ENCODE results near the gene RNF144B. TPM values are rescaled to one million over a fixed set of nuclear protein-coding genes. Genes with fewer than 3 reads are reported as not detected.
A peak's percentile ranks its signal among the peaks of the same experiment; 100 is the strongest.

Gene RNF144B
- total and polyA plus RNA-seq, 4 donors = 3.3 to 12.0 (median 6.3) TPM

DNA sequence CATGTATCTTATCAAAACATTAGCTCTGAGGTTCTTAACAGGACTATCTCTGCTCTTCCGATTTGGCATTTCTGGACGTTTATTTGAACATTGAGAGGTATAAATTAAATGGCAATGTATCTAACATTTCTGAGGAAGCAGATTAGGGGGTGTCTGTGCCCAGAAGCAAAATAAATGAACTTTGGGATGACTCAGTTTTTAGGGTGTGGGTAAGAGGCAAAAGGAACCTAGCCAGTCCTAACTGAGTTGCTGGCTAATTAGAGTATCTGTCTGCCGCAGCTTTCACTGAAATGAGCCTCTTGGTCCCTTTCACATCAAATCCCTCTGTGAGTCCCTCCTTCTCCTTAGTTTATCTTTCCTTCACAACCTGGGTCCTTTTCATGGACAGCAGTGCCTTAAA lies 1.1 kb downstream of the RNF144B start:
- no CpG with 5 or more reads among the region's 3 CpGs for WGBS (ENCODE audit: insufficient coverage)
- H3K4me1 ChIP-seq (ENCODE audit: control insufficient read depth, insufficient read depth, low read length) = peaks cover 8% of the 10 kb centered on the region

DNA sequence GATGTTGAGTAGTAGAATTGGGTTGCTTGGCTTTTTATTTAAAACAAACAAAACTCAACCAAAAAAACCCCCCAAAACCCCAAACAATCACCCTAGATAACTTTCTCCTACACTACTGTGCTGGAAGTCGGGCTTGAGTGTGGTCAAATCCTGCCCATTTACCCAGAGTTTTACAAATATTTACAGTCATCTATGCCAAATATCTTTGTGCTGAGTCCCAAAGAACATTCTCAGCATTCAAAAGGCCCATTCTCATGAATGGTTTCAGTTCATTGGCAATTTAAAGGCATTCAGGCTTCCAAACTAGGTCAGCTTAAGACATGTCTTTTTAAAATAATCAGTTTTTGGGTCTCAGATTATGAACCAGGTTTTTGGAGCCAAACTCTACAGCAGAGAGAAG lies 1.8 kb downstream of the RNF144B start:
- WGBS (ENCODE audit: insufficient coverage) = 10% methylated on average over 1 of the region's 1 CpG
- H3K4me1 ChIP-seq (ENCODE audit: control insufficient read depth, insufficient read depth, low read length) = peaks cover 8% of the 10 kb centered on the region
- H3K27me3 ChIP-seq (ENCODE audit: control insufficient read depth, insufficient read depth, low read length) = peaks cover 3% of the 10 kb centered on the region
- peak overlapping the region; percentile 55 for H3K4me3 ChIP-seq (ENCODE audit: low read depth, low read length)
- H3K9me3 ChIP-seq (ENCODE audit: control insufficient read depth, insufficient read depth, low read length) = no peaks in the 10 kb centered on the region
- no peaks in the 10 kb centered on the region for H3K36me3 ChIP-seq (ENCODE audit: control insufficient read depth, insufficient read depth, low read length)
- peak in 1 of 6 donors; percentile 51 for DNase-seq (ENCODE audit: low read depth in 4 of 6, low spot score in 6 of 6)
- peak overlapping the region; percentile 49 for H3K27ac ChIP-seq (ENCODE audit: low read depth, low read length)

More for the DNA sequence above, 1.1 kb downstream of the RNF144B start:
- H3K9me3 ChIP-seq (ENCODE audit: control insufficient read depth, insufficient read depth, low read length) = no peaks in the 10 kb centered on the region
- H3K27ac ChIP-seq (ENCODE audit: low read depth, low read length) = peak overlapping the region; percentile 19
- peak overlapping the region; percentile 55 for H3K4me3 ChIP-seq (ENCODE audit: low read depth, low read length)
- no peak for DNase-seq (ENCODE audit: low read depth in 4 of 6, low spot score in 6 of 6)
- H3K27me3 ChIP-seq (ENCODE audit: control insufficient read depth, insufficient read depth, low read length) = peaks cover 3% of the 10 kb centered on the region
- H3K36me3 ChIP-seq (ENCODE audit: control insufficient read depth, insufficient read depth, low read length) = no peaks in the 10 kb centered on the region

DNA sequence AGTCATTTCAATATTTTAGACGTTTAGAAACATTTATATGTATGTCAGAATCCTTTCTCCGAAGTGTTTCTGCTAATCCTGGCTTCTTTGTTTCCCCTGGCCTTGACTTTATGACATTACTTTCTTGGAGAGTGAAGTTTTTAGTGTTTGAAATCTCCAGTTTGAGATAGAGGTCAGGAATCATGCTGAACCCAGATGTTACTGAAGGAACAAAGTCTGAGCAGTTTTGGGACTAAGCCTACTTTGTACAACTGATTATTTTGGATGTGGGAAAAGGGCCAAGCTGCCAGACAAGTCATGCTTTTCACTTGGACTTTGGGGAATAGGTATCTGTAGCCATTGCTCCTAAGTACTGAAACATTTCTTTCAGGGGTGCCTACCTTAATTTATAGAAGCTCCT lies 2.3 kb downstream of the RNF144B start:
- DNase-seq (ENCODE audit: low read depth in 4 of 6, low spot score in 6 of 6) = peak in 1 of 6 donors; percentile 46
- H3K36me3 ChIP-seq (ENCODE audit: control insufficient read depth, insufficient read depth, low read length) = no peaks in the 10 kb centered on the region
- H3K4me1 ChIP-seq (ENCODE audit: control insufficient read depth, insufficient read depth, low read length) = peaks cover 8% of the 10 kb centered on the region
- WGBS (ENCODE audit: insufficient coverage) = no CpG with 5 or more reads among the region's 2 CpGs
- peak overlapping the region; percentile 49 for H3K27ac ChIP-seq (ENCODE audit: low read depth, low read length)
- no peak overlapping the region for H3K4me3 ChIP-seq (ENCODE audit: low read depth, low read length)
- peaks cover 3% of the 10 kb centered on the region for H3K27me3 ChIP-seq (ENCODE audit: control insufficient read depth, insufficient read depth, low read length)
- H3K9me3 ChIP-seq (ENCODE audit: control insufficient read depth, insufficient read depth, low read length) = no peaks in the 10 kb centered on the region

DNA sequence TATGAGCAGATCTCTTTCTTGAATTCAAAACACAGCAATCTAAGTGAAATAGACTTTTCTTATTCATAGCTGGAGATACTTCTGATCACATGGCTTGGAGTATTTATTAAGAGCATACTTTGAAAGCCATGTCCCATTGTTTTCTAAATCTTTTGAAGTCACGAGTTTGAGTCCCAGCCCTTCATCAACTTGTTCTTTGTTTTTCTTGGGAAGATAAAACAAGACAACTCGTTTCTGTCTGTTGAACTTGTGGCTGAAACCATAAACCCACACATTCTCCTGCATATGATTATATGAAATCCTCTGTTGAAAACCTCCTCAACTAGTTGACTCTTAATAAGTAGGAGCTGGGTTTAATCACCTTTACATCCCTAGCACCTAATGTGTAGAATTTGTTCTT lies 3.3 kb downstream of the RNF144B start:
- H3K27ac ChIP-seq (ENCODE audit: low read depth, low read length) = no peak overlapping the region
- H3K36me3 ChIP-seq (ENCODE audit: control insufficient read depth, insufficient read depth, low read length) = no peaks in the 10 kb centered on the region
- H3K4me1 ChIP-seq (ENCODE audit: control insufficient read depth, insufficient read depth, low read length) = peaks cover 8% of the 10 kb centered on the region
- peaks cover 3% of the 10 kb centered on the region for H3K27me3 ChIP-seq (ENCODE audit: control insufficient read depth, insufficient read depth, low read length)
- no CpG with 5 or more reads among the region's 2 CpGs for WGBS (ENCODE audit: insufficient coverage)
- no peak for DNase-seq (ENCODE audit: low read depth in 4 of 6, low spot score in 6 of 6)
- H3K9me3 ChIP-seq (ENCODE audit: control insufficient read depth, insufficient read depth, low read length) = no peaks in the 10 kb centered on the region
- H3K4me3 ChIP-seq (ENCODE audit: low read depth, low read length) = no peak overlapping the region

DNA sequence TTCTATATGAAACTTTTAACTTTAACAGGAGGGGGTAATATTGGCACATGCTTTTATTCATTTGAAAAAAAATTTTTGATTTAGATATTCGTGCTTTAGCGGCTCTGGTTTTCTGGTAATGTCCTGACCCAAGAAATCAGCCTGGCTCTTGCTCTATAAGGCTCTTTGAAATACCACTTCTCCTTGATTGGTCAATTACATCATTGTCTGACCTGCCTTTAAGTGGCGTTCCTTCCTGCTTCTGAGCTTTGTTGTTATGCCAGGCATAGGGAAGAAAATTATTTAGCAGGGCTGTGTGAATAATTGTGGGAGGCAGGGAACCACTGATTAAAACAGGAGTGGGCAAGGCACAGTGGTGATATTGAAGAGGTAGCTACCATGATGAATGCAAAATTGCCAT lies 3.9 kb downstream of the RNF144B start:
- WGBS (ENCODE audit: insufficient coverage) = 90% methylated on average over 3 of the region's 3 CpGs
- Histone ChIP-seq H3K9me3 (ENCODE audit: control insufficient read depth, insufficient read depth, low read length) (no peaks in the 10 kb centered on the region), H3K4me1 (ENCODE audit: control insufficient read depth, insufficient read depth, low read length) (peaks cover 8% of the 10 kb centered on the region), H3K27me3 (ENCODE audit: control insufficient read depth, insufficient read depth, low read length) (peaks cover 3% of the 10 kb centered on the region), H3K27ac (ENCODE audit: low read depth, low read length) (no peak overlapping the region), H3K4me3 (ENCODE audit: low read depth, low read length) (no peak overlapping the region), H3K36me3 (ENCODE audit: control insufficient read depth, insufficient read depth, low read length) (no peaks in the 10 kb centered on the region)
- no peak for DNase-seq (ENCODE audit: low read depth in 4 of 6, low spot score in 6 of 6)

DNA sequence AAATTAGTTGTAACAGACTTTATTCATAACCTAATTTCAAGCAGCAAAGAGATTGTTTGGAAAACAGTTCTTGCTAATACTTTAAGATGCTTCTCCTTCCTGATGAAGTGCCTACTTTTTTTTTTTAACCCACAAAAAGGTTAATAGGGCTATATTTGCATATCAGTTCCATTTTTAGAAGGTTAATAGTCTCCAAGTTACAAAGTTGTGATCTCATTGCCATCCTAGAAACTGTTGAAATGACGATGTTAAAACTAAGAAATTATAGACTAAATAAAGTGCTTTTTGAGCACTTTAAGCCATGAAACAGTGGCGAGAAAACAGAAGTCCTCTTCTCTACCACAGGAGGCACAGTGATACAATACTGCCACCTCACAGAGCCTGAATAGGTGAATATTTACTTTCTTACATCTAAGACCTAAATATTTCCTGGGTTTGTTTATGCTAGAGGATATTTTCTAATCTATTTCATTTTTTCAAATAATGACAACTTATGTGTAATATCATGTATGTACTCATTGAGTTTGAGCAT lies 5.3 kb downstream of the RNF144B start:
- no peak overlapping the region for H3K4me3 ChIP-seq (ENCODE audit: low read depth, low read length)
- no peak overlapping the region for H3K27ac ChIP-seq (ENCODE audit: low read depth, low read length)
- WGBS (ENCODE audit: insufficient coverage) = no CpG with 5 or more reads among the region's 2 CpGs
- no peak for DNase-seq (ENCODE audit: low read depth in 4 of 6, low spot score in 6 of 6)
- peaks cover 2% of the 10 kb centered on the region for H3K27me3 ChIP-seq (ENCODE audit: control insufficient read depth, insufficient read depth, low read length)
- H3K4me1 ChIP-seq (ENCODE audit: control insufficient read depth, insufficient read depth, low read length) = peaks cover under 1% of the 10 kb centered on the region
- H3K36me3 ChIP-seq (ENCODE audit: control insufficient read depth, insufficient read depth, low read length) = no peaks in the 10 kb centered on the region
- no peaks in the 10 kb centered on the region for H3K9me3 ChIP-seq (ENCODE audit: control insufficient read depth, insufficient read depth, low read length)

DNA sequence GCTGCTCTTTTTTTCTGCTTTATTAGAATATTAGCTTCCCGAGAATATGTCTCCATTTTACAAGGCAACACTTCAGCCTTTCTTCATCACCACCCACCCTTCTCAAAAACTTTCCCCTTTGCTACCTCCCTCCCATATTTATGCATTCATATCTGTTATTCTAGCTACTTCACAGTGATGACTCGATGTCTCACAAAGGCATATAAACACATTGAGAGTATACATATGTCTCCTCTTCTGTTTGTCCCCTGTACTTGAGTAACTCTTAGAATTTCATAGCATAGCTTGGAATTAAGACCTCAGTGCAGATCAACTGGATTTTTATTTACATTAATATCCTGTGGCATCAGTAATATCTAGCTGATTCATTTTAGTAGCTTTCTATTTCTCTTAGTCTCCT lies 6.5 kb downstream of the RNF144B start:
- no peaks in the 10 kb centered on the region for H3K4me1 ChIP-seq (ENCODE audit: control insufficient read depth, insufficient read depth, low read length)
- H3K9me3 ChIP-seq (ENCODE audit: control insufficient read depth, insufficient read depth, low read length) = no peaks in the 10 kb centered on the region
- 89% methylated on average over 1 of the region's 2 CpGs for WGBS (ENCODE audit: insufficient coverage)
- H3K27me3 ChIP-seq (ENCODE audit: control insufficient read depth, insufficient read depth, low read length) = no peaks in the 10 kb centered on the region
- DNase-seq (ENCODE audit: low read depth in 4 of 6, low spot score in 6 of 6) = no peak
- no peak overlapping the region for H3K4me3 ChIP-seq (ENCODE audit: low read depth, low read length)
- no peak overlapping the region for H3K27ac ChIP-seq (ENCODE audit: low read depth, low read length)
- H3K36me3 ChIP-seq (ENCODE audit: control insufficient read depth, insufficient read depth, low read length) = no peaks in the 10 kb centered on the region

DNA sequence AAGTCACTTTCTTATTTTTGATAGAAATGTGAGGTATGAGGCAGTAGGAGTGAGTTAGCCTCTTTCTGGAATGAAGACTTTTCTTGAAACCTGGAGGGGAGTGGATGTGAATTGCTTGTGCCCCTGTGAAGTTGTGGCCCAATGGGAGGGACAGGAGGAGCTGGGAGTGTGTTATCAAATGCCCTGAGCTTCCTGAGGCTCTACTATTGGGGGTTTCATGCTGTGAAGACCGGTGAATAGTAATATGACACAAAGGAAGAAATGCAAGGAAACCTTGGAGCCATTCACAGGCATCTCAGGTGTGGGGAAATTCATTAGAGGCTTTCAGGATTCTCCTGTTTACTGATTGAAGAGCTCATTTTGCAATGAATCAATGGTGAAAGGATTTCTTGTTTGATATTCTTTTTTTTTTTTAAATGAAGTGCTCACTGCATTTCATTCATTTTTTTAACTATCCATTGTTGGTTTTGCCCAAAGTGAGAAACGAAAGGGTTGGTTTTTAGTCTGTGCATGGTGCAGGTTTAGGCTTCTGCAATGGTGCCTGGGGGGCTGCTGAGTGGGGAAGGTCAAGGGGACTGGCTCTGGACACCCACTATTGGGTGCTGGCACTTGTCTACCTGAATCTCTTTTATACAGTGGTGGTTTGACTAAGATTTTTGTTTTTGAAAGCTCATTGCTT lies 8.2 kb downstream of the RNF144B start:
- H3K4me3 ChIP-seq (ENCODE audit: low read depth, low read length) = no peak overlapping the region
- no peaks in the 10 kb centered on the region for H3K4me1 ChIP-seq (ENCODE audit: control insufficient read depth, insufficient read depth, low read length)
- no peak for DNase-seq (ENCODE audit: low read depth in 4 of 6, low spot score in 6 of 6)
- 11% methylated on average over 2 of the region's 2 CpGs for WGBS (ENCODE audit: insufficient coverage)
- H3K27me3 ChIP-seq (ENCODE audit: control insufficient read depth, insufficient read depth, low read length) = no peaks in the 10 kb centered on the region
- no peaks in the 10 kb centered on the region for H3K9me3 ChIP-seq (ENCODE audit: control insufficient read depth, insufficient read depth, low read length)
- H3K27ac ChIP-seq (ENCODE audit: low read depth, low read length) = no peak overlapping the region
- no peaks in the 10 kb centered on the region for H3K36me3 ChIP-seq (ENCODE audit: control insufficient read depth, insufficient read depth, low read length)

DNA sequence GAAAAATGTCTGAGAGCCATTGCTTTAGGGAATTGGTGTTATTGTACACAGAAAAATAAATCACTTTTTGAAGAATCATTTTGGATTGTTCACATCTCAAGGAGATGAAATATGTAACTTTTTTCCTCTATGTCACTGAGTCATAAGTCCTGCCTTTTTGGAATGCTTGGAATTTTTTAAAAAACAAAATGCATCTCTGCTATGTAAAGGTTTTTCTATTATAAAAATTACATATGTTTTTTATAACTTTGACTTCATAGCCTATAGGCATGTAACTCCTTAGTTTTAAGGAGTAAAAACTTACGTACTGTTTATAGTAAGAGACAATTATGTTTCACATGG lies 8.7 kb downstream of the RNF144B start:
- Histone ChIP-seq H3K27ac (ENCODE audit: low read depth, low read length) (no peak overlapping the region), H3K9me3 (ENCODE audit: control insufficient read depth, insufficient read depth, low read length) (no peaks in the 10 kb centered on the region), H3K4me3 (ENCODE audit: low read depth, low read length) (no peak overlapping the region), H3K4me1 (ENCODE audit: control insufficient read depth, insufficient read depth, low read length) (no peaks in the 10 kb centered on the region), H3K27me3 (ENCODE audit: control insufficient read depth, insufficient read depth, low read length) (no peaks in the 10 kb centered on the region), H3K36me3 (ENCODE audit: control insufficient read depth, insufficient read depth, low read length) (no peaks in the 10 kb centered on the region)
- DNase-seq (ENCODE audit: low read depth in 4 of 6, low spot score in 6 of 6) = no peak
- WGBS (ENCODE audit: insufficient coverage) = no CpG with 5 or more reads among the region's 1 CpG

DNA sequence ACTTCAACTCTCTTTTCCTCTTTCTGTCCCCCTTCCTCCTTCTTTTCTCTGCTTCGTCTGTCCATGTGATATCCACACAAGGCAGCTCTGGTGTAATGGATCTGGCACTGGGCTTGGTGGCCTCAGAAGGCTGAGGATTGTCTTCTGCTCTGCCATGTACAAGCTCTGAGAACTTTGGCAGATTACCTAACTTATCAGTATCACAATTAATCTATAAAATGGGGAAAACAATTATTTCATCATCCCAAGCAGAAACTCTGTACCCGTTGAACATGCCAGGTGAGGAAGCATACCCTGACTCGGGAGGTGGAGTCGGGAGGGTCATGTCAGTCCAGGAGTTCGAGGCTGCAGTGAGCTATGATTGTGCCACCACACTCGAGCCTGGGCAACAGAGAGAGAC lies 10.6 kb downstream of the RNF144B start:
- 100% methylated on average over 3 of the region's 6 CpGs for WGBS (ENCODE audit: insufficient coverage)

More for the DNA sequence above, 10.6 kb downstream of the RNF144B start:
- no peak overlapping the region for H3K27ac ChIP-seq (ENCODE audit: low read depth, low read length)
- DNase-seq (ENCODE audit: low read depth in 4 of 6, low spot score in 6 of 6) = no peak
- no peak overlapping the region for H3K4me3 ChIP-seq (ENCODE audit: low read depth, low read length)
- H3K4me1 ChIP-seq (ENCODE audit: control insufficient read depth, insufficient read depth, low read length) = no peaks in the 10 kb centered on the region
- no peaks in the 10 kb centered on the region for H3K9me3 ChIP-seq (ENCODE audit: control insufficient read depth, insufficient read depth, low read length)
- H3K36me3 ChIP-seq (ENCODE audit: control insufficient read depth, insufficient read depth, low read length) = no peaks in the 10 kb centered on the region
- no peaks in the 10 kb centered on the region for H3K27me3 ChIP-seq (ENCODE audit: control insufficient read depth, insufficient read depth, low read length)
